Ectodermal cell (in vitro differentiated cells): Measurements from ENCODE around the gene KAZN.
"Not testable (repeated sequence)": the region's sequence is repeated elsewhere in the genome, so short reads cannot be mapped to it uniquely, and the experiment has no call there.

Experiments
- H3K27ac ChIP-seq: 2 replicates; pipeline ENCODE4 v1.7.0; 2013; ENCODE audit warnings: mild to moderate bottlenecking, low read depth, low read length; ENCODE audit not compliant: insufficient read depth, poor library complexity, severe bottlenecking
- H3K27me3 ChIP-seq: 2 replicates; pipeline ENCODE4 v1.7.0; 2013; ENCODE audit warnings: mild to moderate bottlenecking, low read length; ENCODE audit not compliant: insufficient read depth, control insufficient read depth, poor library complexity, severe bottlenecking
- H3K36me3 ChIP-seq: one replicate; pipeline ENCODE4 v1.7.0; 2013; ENCODE audit warnings: low read length; ENCODE audit not compliant: control insufficient read depth, insufficient read depth
- H3K4me1 ChIP-seq: one replicate; pipeline ENCODE4 v1.7.0; 2013; ENCODE audit warnings: low read length; ENCODE audit not compliant: control insufficient read depth, insufficient read depth
- H3K4me3 ChIP-seq: 2 replicates; pipeline ENCODE4 v1.7.0; 2013; ENCODE audit warnings: low read depth, low read length, control low read depth; ENCODE audit not compliant: insufficient read depth
- H3K9me3 ChIP-seq: 2 replicates; pipeline ENCODE4 v1.7.0; 2013; ENCODE audit warnings: mild to moderate bottlenecking, low read length, moderate library complexity; ENCODE audit not compliant: control insufficient read depth
- WGBS, 2 experiments: methylation state at CpG; one replicate each; pipeline ENCODE4 v1.1.7; 2013; ENCODE audit warnings: missing lambda C conversion rate in 2 of 2; 5-methylcytosine and 5-hydroxymethylcytosine counted together

KAZN gene

DNA sequence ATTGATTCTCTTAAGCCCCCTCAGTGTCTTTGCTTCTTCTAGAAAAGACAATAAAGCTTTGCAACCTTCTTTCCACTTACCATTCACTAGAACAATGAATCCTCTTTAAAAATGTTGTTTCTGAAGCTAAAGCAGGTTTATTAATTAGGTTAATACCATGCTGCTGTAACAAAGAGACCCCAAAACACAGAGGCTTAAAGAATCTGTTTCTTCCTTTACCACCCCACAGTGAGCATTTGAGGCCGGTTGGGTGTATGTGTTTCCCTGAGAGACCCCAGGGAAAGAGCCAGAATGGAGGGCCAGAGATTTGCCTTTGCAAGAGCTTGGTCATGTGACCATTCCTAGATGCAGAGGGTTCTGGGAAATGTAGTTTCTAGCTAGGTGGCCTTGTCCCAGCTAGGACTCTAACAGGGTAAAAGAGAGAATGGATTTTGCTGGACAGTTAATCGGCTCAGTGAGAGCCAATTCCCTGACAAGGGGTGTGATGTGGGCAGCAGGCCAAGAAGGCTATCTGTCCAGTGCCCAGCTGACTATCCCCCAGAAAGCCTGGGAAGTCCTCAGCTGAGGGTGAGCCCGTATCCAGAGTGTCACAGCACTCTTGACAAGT is 363.3 kb downstream of the KAZN start:
- Histone ChIP-seq H3K27ac (no peak overlapping the region), H3K4me3 (no peak overlapping the region), H3K4me1 (peaks cover 8% of the 10 kb centered on the region), H3K36me3 (no peaks in the 10 kb centered on the region), H3K9me3 (no peaks in the 10 kb centered on the region), H3K27me3 (no peaks in the 10 kb centered on the region)
- 85 to 88% methylated on average over 3 of the region's 3 CpGs for WGBS, 2 experiments

DNA sequence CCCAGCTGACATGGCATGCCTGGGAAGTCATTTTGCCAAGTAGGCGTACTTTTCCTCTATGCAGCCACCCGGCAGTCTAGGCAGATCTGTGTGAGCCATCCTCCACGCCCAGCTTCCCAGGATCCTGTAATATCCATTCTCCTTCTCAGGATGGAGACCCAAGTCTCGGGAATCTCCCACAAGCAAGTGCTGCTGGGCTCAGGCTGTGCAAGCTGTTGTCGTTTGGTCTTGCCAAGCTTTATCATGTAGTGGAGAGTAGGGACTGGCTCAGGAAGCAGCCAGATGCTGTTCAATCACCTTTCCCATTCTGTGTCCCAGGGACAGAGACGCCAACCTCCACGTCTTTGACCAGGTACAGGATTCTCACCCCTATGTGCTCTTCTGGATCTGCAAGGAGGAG is 363.9 kb downstream of the KAZN start:
- Histone ChIP-seq H3K4me1 (peaks cover 7% of the 10 kb centered on the region), H3K36me3 (no peaks in the 10 kb centered on the region), H3K9me3 (no peaks in the 10 kb centered on the region), H3K27me3 (no peaks in the 10 kb centered on the region), H3K27ac (no peak overlapping the region), H3K4me3 (no peak overlapping the region)
- 92 to 96% methylated on average over 7 of the region's 7 CpGs for WGBS, 2 experiments

DNA sequence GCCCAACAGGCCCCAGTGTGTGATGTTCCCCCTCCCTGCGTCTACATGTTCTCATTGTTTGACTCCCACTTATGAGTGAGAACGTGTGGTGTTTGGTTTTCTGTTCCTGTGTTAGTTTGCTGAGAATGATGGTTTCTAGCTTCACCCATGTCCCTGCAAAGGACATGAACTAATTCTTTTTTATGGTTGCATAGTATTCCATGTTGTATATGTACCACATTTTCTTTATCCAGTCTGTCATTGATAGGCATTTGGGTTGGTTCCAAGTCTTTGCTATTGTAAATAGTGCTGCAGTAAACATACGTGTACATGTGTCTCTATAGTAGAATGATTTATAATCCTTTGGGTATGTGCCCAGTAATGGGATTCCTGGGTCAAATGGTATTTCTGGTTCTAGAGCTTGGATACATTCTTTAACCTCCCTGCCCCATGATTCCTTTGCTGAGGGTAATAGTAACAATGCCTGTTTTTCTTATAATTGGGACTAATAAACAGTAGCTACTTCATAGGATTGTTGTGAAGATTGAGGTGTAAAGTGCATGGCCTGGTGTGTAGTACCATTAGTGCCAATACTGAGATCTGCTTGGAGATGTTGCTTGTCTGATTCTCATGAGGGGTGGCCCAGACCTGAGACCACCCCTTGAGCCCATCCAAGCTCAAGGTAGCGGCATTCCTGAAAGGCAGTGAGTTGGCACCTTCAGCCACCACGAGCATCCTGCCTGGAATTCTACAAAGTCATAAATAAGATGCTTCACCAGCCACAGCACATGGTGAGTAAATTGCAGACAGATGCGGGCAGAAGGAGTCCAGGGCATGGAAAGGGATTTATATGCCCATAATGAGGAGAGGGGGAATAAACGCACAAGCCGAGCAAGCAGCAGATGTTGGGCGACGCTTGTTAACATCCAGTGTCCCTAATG is 365.6 kb downstream of the KAZN start:
- 93 to 94% methylated on average over 8 to 10 of the region's 10 CpGs for WGBS, 2 experiments
- H3K9me3 ChIP-seq, H3K27me3 ChIP-seq, H3K4me3 ChIP-seq, H3K4me1 ChIP-seq, H3K27ac ChIP-seq, H3K36me3 ChIP-seq: not testable (repeated sequence)

DNA sequence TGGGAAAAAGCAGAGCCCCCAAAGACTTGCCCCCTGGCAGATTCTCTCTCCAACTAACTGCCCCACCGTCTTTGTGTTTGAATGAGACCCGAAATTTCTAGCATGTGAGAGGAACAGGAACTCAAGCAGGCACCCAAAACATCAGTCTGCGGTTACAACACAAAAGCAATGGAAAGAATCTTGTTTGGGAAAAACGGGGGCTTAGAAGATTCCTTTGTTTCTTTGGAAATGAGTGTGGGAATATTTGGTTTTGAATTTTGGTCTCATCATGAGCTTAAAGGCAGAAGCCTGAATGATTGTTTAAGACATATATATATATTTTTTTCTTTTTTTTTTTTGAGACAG is 366.2 kb downstream of the KAZN start:
- Histone ChIP-seq H3K27me3 (no peaks in the 10 kb centered on the region), H3K4me1 (peaks cover 9% of the 10 kb centered on the region), H3K27ac (no peak overlapping the region), H3K9me3 (no peaks in the 10 kb centered on the region), H3K36me3 (no peaks in the 10 kb centered on the region), H3K4me3 (no peak overlapping the region)
- WGBS, 2 experiments = 85 to 90% methylated on average over 4 of the region's 4 CpGs

DNA sequence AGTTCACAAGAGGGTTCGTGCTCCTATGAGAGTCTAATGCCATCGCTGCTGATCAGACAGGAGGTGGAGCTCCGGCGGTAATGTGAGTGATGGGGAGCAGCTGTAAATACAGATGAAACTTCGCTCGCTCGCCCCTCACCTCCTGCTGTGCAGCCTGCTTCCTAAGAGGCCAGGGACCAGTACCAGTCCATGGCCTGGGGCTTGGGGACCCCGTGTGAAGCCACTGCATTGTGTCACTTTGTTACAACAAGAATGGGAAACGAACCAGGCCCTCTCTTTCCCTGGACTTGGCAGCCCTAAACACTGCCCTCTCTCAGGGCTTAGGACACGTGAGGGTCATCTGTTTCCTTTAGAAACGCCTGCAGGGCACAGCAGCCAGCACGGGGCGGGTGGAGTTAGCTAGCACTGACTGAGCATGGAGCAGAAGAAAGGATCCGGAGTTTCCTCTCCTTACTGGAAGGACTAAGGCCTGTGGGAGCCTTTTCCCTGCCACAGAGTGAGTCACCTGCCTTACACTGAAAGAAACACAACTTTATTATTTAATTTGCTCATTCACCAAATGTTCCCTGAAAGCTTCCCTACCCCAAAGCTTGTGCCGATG is 369.9 kb downstream of the KAZN start:
- Histone ChIP-seq H3K27ac (peak overlapping the region; percentile 36), H3K4me3 (no peak overlapping the region)
- WGBS, 2 experiments = 56 to 59% methylated on average over 15 of the region's 15 CpGs

DNA sequence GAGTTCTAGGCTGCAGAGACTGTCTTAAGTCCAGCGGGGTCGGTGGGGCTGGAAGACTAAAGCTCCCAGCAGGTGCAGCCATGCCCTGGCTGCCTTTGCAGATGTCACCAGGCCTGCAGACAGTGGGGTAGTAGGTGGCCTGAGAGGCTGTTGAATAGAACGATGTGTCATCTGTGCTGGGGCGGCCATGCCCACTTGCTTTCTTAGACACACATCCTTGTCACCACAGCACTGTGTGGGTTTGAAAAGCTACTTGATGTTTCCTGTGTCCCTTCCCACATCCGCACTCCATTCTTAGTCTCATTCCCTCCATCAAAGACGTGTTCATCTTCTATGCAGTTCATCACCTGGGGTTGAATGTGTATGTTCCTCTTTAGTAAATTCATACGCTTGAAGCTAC is 370.5 kb downstream of the KAZN start:
- Histone ChIP-seq H3K4me3 (no peak overlapping the region), H3K27ac (no peak overlapping the region), H3K4me1 (peaks cover 9% of the 10 kb centered on the region)

More for the DNA sequence above, 369.9 kb downstream of the KAZN start:
- Histone ChIP-seq H3K36me3 (no peaks in the 10 kb centered on the region), H3K9me3 (no peaks in the 10 kb centered on the region), H3K27me3 (no peaks in the 10 kb centered on the region), H3K4me1 (peaks cover 9% of the 10 kb centered on the region)

DNA sequence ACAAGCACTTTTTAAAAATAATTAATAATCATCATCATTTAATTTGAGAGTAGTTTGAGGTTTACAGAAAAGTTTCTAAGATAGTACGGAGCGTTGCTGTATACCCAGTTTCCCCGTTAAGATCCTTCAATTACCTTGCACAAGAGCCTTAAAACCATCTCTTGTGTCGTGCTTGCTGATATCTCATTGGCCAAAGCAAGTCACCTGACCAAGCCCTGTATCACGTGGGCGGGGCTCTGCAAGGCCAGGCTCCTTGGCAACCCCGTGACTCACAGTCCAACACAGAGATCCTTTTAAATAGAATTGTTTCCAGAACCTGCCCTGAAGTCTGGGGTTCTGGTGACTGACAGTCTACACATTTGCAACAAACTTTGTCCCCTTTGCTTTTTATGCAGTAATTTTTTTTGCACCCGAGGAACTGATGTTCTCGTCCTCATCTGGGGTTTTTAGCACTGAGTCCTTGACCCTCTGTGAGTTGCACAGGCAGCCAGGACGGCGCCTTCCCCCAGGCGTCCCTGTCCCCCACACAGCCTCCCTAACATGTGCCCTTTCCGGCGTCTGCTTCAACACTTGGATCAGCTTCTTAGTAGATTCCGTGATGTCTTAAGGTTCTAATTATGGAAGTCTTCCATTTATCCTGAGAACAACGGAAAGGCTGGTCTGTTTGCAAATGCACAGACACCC is 371.8 kb downstream of the KAZN start:
- peaks cover 9% of the 10 kb centered on the region for H3K4me1 ChIP-seq
- H3K9me3 ChIP-seq = no peaks in the 10 kb centered on the region
- no peaks in the 10 kb centered on the region for H3K27me3 ChIP-seq
- H3K27ac ChIP-seq = no peak overlapping the region
- no peak overlapping the region for H3K4me3 ChIP-seq
- no peaks in the 10 kb centered on the region for H3K36me3 ChIP-seq
- WGBS, 2 experiments = 89 to 92% methylated on average over 16 of the region's 16 CpGs

More for the DNA sequence above, 370.5 kb downstream of the KAZN start:
- Histone ChIP-seq H3K9me3 (no peaks in the 10 kb centered on the region), H3K27me3 (no peaks in the 10 kb centered on the region), H3K36me3 (no peaks in the 10 kb centered on the region)
- WGBS, 2 experiments = 79 to 85% methylated on average over 7 of the region's 7 CpGs

DNA sequence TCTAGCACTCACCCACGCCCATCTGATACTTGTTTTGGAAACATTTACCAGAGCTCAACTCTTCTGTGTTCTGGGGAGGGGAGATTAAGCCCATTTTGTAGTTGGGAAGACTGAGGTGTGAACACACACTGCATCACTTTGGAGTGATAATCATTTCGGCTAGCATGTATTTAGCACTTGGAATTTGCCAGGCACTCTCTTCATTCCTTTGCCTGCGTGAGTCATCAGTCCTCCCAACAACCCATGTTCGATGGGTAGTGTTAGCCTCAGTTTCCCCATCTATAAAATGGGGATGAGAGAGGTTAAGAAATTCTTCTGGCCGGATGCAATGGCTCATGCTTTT is 372.3 kb downstream of the KAZN start:
- 98 to 99% methylated on average over 5 of the region's 5 CpGs for WGBS, 2 experiments
- Histone ChIP-seq H3K4me1 (peaks cover 9% of the 10 kb centered on the region), H3K4me3 (no peak overlapping the region), H3K27ac (no peak overlapping the region), H3K36me3 (no peaks in the 10 kb centered on the region), H3K27me3 (no peaks in the 10 kb centered on the region), H3K9me3 (no peaks in the 10 kb centered on the region)

DNA sequence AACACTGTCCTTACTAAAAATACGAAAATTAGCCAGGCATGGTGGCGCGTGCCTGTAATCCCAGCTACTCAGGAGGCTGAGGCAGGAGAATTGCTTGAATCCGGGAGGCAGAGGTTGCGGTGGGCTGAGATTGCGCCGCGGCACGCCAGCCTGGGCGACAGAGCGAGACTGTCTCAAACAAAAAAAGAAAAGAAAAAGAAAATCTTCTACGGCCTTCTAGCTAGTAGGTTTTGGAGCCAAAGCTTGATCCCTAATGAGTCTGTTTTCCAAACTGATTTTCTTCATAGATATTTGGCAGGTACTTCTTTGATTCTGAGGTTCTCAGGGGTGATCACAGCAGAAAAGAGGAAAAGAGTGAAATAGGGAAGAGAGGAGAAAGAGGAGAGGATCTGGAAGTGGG is 372.7 kb downstream of the KAZN start:
- no peak overlapping the region for H3K27ac ChIP-seq
- WGBS, 2 experiments = 90 to 96% methylated on average over 12 of the region's 12 CpGs

DNA sequence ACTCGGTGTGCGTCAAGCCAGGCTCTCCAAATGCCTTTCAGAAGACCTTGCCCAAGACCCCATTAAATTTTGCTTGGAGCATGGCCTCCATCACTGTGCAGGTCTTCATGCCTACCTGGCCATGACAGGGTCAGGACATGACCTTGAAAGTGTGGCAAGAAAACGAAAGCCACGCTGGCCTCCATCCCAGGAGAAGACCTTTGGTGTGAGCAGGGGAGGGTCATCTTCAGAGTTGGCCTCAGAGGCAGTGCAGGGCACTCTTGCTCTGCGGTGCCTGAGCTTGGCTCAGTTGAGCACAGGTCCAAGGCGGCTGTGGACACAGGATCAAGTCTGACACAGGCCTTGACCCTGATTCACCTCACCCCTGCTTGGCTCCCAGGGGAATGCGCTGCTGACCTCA is 373.6 kb downstream of the KAZN start:
- Histone ChIP-seq H3K4me1 (peaks cover 9% of the 10 kb centered on the region), H3K27me3 (no peaks in the 10 kb centered on the region), H3K27ac (no peak overlapping the region), H3K9me3 (no peaks in the 10 kb centered on the region), H3K36me3 (no peaks in the 10 kb centered on the region), H3K4me3 (no peak overlapping the region)
- WGBS, 2 experiments = 91 to 96% methylated on average over 7 of the region's 7 CpGs

More for the DNA sequence above, 372.7 kb downstream of the KAZN start:
- H3K36me3 ChIP-seq = no peaks in the 10 kb centered on the region
- H3K4me3 ChIP-seq = no peak overlapping the region
- no peaks in the 10 kb centered on the region for H3K9me3 ChIP-seq
- H3K27me3 ChIP-seq = no peaks in the 10 kb centered on the region
- H3K4me1 ChIP-seq = peaks cover 9% of the 10 kb centered on the region
